ENCODE results near the gene FAM20A. TPM values are rescaled to one million over a fixed set of nuclear protein-coding genes. Genes with fewer than 3 reads are reported as not detected.

The FAM20A gene
- polyA plus RNA-seq, 3 donors: 0.91 to 1.6 TPM; not detected in 1

DNA sequence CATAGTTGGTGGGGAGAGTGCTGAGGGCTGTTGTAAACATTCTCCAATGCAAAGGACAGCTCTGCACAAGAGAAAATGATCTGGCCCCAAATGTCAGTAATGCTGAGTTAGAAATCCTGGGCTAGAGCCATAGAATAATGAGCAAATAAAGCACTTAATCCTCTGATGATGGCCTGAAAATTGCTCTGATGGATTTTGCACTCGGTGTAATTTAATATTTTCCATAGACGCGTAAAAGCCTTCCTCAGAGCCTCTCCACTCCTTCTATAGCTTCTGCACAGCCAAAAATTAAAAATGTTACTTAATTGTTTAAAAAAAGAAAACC is 23.7 kb downstream of the FAM20A start:
- no peak overlapping the region for H3K4me3 ChIP-seq (replicated peaks in 1 of 3; ENCODE audit: low read depth in 2 of 3, low read length in 3 of 3)
- no peak for DNase-seq
- peaks cover 0 to 13% (median 5%) of the 10 kb centered on the region in 7 donors for H3K9me3 Mint-ChIP-seq
- peaks cover 36% of the 10 kb centered on the region for H3K4me1 Mint-ChIP-seq
- H3K27me3 Mint-ChIP-seq (ENCODE audit: low read depth in 3 of 3): peaks cover 0 to 8% (median 5%) of the 10 kb centered on the region in 3 donors
- H3K4me2 ChIP-seq (replicated peaks; ENCODE audit: extremely low read depth, low read length, poor library complexity, severe bottlenecking): no peak overlapping the region
- no peak overlapping the region for H3K27ac ChIP-seq (ENCODE audit: low read depth in 1 of 2, low read length in 2 of 2)
- no peaks in the 10 kb centered on the region for H3K79me2 ChIP-seq (ENCODE audit: insufficient read depth, low read length)
- no peak overlapping the region for H3K27ac Mint-ChIP-seq
- H3K9me3 ChIP-seq (replicated peaks in 1 of 2; ENCODE audit: control insufficient read depth in 1 of 2, insufficient read depth in 1 of 2, low read length in 2 of 2): no peaks in the 10 kb centered on the region
- no peaks in the 10 kb centered on the region for H3K27me3 ChIP-seq (ENCODE audit: control insufficient read depth in 2 of 2, insufficient read depth in 2 of 2, low read length in 2 of 2)
- H3K36me3 ChIP-seq (replicated peaks in 1 of 2; ENCODE audit: control insufficient read depth in 1 of 2, insufficient read depth in 2 of 2, low read length in 2 of 2): no peaks in the 10 kb centered on the region
- no peak overlapping the region for H2AFZ ChIP-seq (ENCODE audit: insufficient read depth, low read depth, low read length, poor library complexity, severe bottlenecking)
- H3K4me1 ChIP-seq (ENCODE audit: control insufficient read depth in 1 of 2, insufficient read depth in 2 of 2, low read length in 2 of 2): peaks cover 17 to 23% of the 10 kb centered on the region in 2 donors
- H3K9ac ChIP-seq (ENCODE audit: insufficient read depth, low read length, poor library complexity, severe bottlenecking): no peak overlapping the region
- H3K4me3 Mint-ChIP-seq: no peak overlapping the region
- no peaks in the 10 kb centered on the region for H4K20me1 ChIP-seq (ENCODE audit: insufficient read depth, low read length)
- intact Hi-C loops (cut with micrococcal nuclease): no loop called here
- peaks cover 4 to 5% of the 10 kb centered on the region in 2 donors for H3K36me3 Mint-ChIP-seq
- no CpG with 5 or more reads among the region's 3 CpGs for WGBS (ENCODE audit: insufficient coverage)
- TF ChIP-seq, protein P1, sequence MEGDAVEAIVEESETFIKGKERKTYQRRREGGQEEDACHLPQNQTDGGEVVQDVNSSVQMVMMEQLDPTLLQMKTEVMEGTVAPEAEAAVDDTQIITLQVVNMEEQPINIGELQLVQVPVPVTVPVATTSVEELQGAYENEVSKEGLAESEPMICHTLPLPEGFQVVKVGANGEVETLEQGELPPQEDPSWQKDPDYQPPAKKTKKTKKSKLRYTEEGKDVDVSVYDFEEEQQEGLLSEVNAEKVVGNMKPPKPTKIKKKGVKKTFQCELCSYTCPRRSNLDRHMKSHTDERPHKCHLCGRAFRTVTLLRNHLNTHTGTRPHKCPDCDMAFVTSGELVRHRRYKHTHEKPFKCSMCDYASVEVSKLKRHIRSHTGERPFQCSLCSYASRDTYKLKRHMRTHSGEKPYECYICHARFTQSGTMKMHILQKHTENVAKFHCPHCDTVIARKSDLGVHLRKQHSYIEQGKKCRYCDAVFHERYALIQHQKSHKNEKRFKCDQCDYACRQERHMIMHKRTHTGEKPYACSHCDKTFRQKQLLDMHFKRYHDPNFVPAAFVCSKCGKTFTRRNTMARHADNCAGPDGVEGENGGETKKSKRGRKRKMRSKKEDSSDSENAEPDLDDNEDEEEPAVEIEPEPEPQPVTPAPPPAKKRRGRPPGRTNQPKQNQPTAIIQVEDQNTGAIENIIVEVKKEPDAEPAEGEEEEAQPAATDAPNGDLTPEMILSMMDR (IDR thresholded peaks at IDR 0.05): no peak

- peaks cover 22 to 28% of the 10 kb centered on the region in 2 donors for H3K4me1 ChIP-seq (ENCODE audit: control insufficient read depth in 1 of 2, insufficient read depth in 2 of 2, low read length in 2 of 2)
- H3K9me3 ChIP-seq (replicated peaks in 1 of 2; ENCODE audit: control insufficient read depth in 1 of 2, insufficient read depth in 1 of 2, low read length in 2 of 2): no peaks in the 10 kb centered on the region
- no peak overlapping the region for H3K27ac ChIP-seq (ENCODE audit: low read depth in 1 of 2, low read length in 2 of 2)
- no peaks in the 10 kb centered on the region for H4K20me1 ChIP-seq (ENCODE audit: insufficient read depth, low read length)
- no peak overlapping the region for H3K9ac ChIP-seq (ENCODE audit: insufficient read depth, low read length, poor library complexity, severe bottlenecking)
- peaks cover 0 to 5% (median 2%) of the 10 kb centered on the region in 3 donors for H3K27me3 Mint-ChIP-seq (ENCODE audit: low read depth in 3 of 3)
- H3K4me3 Mint-ChIP-seq: no peak overlapping the region
- H3K27me3 ChIP-seq (ENCODE audit: control insufficient read depth in 2 of 2, insufficient read depth in 2 of 2, low read length in 2 of 2): no peaks in the 10 kb centered on the region
- H3K36me3 Mint-ChIP-seq: peaks cover 4 to 5% of the 10 kb centered on the region in 2 donors
- no peak overlapping the region for H3K27ac Mint-ChIP-seq
- H3K9me3 Mint-ChIP-seq: peaks cover 0 to 11% (median 5%) of the 10 kb centered on the region in 7 donors
- TF ChIP-seq, protein P1 (IDR thresholded peaks at IDR 0.05): no peak
- no peaks in the 10 kb centered on the region for H3K36me3 ChIP-seq (replicated peaks in 1 of 2; ENCODE audit: control insufficient read depth in 1 of 2, insufficient read depth in 2 of 2, low read length in 2 of 2)
- no peak overlapping the region for H2AFZ ChIP-seq (ENCODE audit: insufficient read depth, low read depth, low read length, poor library complexity, severe bottlenecking)
- H3K4me3 ChIP-seq (replicated peaks in 1 of 3; ENCODE audit: low read depth in 2 of 3, low read length in 3 of 3): no peak overlapping the region
- H3K4me2 ChIP-seq (replicated peaks; ENCODE audit: extremely low read depth, low read length, poor library complexity, severe bottlenecking): no peak overlapping the region
- DNase-seq: no peak
- WGBS (ENCODE audit: insufficient coverage): 97% methylated on average over 6 of the region's 8 CpGs
- no peaks in the 10 kb centered on the region for H3K79me2 ChIP-seq (ENCODE audit: insufficient read depth, low read length)
- H3K4me1 Mint-ChIP-seq: peaks cover 41% of the 10 kb centered on the region
- intact Hi-C loops (cut with micrococcal nuclease): no loop called here
Observed at GRCh38 chr17:68576811-68577496, 24.2 kb downstream of the FAM20A start.

Data from CD14-positive monocyte (primary cell).